Measurements from ENCODE around the gene DCST1.
"Not testable (repeated sequence)": the region's sequence is repeated elsewhere in the genome, so short reads cannot be mapped to it uniquely, and the experiment has no call there.

The DCST1 gene, protein sequence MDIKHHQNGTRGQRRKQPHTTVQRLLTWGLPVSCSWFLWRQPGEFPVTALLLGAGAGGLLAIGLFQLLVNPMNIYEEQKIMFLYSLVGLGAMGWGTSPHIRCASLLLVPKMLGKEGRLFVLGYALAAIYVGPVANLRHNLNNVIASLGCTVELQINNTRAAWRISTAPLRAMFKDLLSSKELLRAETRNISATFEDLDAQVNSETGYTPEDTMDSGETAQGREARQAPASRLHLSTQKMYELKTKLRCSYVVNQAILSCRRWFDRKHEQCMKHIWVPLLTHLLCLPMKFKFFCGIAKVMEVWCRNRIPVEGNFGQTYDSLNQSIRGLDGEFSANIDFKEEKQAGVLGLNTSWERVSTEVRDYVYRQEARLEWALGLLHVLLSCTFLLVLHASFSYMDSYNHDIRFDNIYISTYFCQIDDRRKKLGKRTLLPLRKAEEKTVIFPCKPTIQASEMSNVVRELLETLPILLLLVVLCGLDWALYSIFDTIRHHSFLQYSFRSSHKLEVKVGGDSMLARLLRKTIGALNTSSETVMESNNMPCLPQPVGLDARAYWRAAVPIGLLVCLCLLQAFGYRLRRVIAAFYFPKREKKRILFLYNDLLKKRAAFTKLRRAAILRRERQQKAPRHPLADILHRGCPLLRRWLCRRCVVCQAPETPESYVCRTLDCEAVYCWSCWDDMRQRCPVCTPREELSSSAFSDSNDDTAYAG

GRCh38 chr1:155033524-155033923, at the start of gene DCST1, which contains the start of gene DCST2:
DCST1 (plus strand) TSS chr1:155033824; CDS start chr1:155034037, 213 bp downstream.
DCST2 (minus strand) TSS chr1:155033781; CDS start chr1:155033701, 80 bp downstream.
- DNase-seq (ENCODE audit: low read depth, low spot score): no peak

GRCh38 chr1:154986736-154987135, 46.9 kb upstream of the DCST1 start:
- not testable (repeated sequence) for DNase-seq (ENCODE audit: low read depth, low spot score)

- no peak for DNase-seq (ENCODE audit: low read depth, low spot score)
These were observed 46.3 kb upstream of the DCST1 start for GRCh38 chr1:154987326-154987725.

- no peak for DNase-seq (ENCODE audit: low read depth, low spot score)
These were observed 45.3 kb upstream of the DCST1 start for GRCh38 chr1:154988058-154988954.

GRCh38 chr1:154989195-154989860, 44.3 kb upstream of the DCST1 start:
- DNase-seq (ENCODE audit: low read depth, low spot score): no peak

GRCh38 chr1:154990276-154990675, 43.3 kb upstream of the DCST1 start:
- no peak for DNase-seq (ENCODE audit: low read depth, low spot score)

DNA sequence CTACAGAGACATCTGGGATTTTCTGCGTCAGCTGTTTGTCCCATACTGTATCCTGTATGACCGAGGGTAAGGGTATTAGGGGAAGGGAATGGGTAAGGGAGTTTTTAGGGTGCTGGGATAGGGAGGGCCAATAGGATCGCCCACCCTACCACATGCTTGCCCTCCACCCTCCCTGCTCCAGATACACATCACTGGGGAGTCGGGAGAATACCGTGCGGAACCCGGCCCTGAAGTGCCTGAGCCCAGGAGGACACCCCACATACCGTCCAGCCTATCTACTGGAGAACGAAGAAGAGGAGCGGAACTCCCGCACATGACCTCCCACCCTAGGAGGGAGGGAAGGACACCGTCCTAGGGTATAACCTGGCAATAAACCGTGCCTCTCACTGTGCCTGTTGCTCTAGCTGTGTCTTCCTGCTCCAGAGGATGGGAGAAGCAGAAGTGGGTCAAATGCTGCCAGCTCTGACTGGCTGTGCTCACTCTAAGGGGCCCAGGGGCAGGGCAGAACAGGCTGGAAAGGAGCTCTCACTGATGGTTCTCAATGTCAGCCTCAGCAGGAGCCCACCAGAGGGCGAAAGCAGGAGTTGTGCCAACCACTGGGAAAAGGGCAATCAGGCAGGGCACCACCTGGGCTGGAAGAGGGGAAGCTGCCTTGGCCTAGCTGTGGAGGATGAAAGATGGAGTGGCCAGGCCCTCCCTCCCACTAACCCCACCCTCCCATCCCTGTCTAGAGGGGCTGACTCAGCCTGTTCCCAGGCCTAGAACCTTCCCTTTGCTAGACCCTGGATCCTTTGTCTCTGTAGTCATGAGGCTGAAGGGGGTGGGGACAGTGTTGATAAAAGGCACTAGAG, 40.7 kb upstream of the DCST1 start:
- DNase-seq (ENCODE audit: low read depth, low spot score): peak; percentile 62

DNA sequence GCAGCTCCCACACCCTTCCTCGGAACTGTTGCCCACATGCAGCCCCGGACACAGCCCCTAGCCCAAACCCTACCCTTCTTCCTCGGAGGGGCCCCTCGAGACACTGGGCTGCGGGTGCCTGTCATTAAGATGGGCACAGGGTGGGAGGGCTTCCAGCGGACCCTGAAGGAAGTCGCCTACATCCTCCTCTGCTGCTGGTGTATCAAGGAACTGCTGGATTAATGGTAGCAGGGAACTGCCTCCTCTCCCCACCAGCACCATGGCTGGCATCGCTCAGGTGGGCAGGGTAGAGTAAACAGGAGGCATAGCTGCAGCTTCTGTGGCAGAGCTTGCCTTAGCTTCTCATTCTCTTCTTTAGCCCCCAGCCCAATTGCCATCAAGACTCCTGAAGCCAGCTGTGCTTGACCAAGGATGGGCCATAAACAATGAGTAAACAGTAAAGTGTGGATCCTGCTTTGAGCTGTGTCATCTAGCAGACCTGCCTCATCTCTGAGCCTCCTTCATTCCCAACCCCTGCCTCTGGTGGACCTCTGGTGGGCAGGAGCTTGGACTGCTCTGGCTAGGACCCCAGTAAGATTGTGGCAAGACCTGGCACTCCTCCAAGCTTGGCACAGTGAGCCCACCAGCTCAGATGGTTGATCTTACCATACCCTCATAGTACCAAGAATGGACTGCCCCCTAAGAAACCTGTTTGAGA, 39.9 kb upstream of the DCST1 start, which contains the start of gene LENEP:
LENEP (plus strand) TSS at position 15 of the 697 bp plus-strand sequence; CDS start at position 37, 22 bp downstream.
- DNase-seq (ENCODE audit: low read depth, low spot score): no peak

- no peak for DNase-seq (ENCODE audit: low read depth, low spot score)
These were observed 39.4 kb upstream of the DCST1 start for GRCh38 chr1:154994269-154994587.

DNA sequence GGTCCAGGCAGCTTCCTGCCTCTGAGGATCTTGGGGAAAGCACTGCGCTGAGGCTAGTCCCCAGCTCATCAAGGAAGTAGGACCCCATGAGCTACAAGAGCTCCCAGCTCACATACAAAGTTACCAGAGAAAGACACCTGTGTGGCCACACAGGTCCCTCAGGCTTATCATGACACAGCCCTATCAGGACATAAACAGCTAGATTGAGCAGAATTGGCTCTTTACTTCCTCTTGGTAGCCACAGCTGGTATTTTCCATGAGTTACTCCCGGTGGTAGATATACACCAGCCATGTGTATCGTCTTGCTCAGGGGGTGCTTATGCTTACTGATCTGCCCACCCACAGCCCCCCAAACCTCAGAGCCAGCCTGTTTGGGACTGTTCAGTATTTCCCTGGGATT, 39.0 kb upstream of the DCST1 start:
- DNase-seq (ENCODE audit: low read depth, low spot score): no peak

DNA sequence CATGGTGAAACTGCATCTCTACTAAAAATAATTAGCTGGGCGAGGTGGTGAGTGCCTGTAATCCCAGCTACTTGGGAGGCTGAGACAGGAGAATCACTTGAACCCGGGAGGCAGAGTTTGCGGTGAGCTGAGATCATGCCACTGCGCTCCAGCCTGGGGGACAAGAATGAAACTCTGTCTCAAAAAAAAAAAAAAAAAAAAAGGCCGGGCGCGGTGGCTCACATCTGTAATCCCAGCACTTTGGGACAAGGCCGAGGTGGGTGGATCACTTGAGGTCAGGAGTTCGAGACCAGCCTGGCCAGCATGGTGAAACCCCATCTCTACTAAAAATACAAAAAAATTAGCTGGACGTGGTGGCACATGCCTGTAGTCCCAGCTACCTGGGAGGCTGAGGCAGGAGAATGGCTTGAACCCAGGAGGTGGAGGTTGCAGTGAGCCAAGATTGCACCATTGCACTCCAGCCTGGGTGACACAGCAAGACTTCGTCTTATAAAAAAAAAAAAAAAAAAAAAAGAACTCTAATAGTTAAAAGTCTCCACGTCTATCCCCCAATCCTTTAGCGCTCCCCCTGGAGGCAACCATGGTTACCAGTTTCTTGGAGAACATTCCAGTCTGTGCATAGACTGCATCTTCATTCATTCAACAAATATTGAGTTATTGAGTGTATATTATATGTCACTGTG, 38.2 kb upstream of the DCST1 start:
- peak; percentile 78 for DNase-seq (ENCODE audit: low read depth, low spot score)

GRCh38 chr1:154996966-154997701, 36.5 kb upstream of the DCST1 start:
- no peak for DNase-seq (ENCODE audit: low read depth, low spot score)

- no peak for DNase-seq (ENCODE audit: low read depth, low spot score)
These were observed 35.3 kb upstream of the DCST1 start for GRCh38 chr1:154998201-154998780.

- peak; percentile 85 for DNase-seq (ENCODE audit: low read depth, low spot score)
These were observed 34.6 kb upstream of the DCST1 start for GRCh38 chr1:154998818-154999570.

DNA sequence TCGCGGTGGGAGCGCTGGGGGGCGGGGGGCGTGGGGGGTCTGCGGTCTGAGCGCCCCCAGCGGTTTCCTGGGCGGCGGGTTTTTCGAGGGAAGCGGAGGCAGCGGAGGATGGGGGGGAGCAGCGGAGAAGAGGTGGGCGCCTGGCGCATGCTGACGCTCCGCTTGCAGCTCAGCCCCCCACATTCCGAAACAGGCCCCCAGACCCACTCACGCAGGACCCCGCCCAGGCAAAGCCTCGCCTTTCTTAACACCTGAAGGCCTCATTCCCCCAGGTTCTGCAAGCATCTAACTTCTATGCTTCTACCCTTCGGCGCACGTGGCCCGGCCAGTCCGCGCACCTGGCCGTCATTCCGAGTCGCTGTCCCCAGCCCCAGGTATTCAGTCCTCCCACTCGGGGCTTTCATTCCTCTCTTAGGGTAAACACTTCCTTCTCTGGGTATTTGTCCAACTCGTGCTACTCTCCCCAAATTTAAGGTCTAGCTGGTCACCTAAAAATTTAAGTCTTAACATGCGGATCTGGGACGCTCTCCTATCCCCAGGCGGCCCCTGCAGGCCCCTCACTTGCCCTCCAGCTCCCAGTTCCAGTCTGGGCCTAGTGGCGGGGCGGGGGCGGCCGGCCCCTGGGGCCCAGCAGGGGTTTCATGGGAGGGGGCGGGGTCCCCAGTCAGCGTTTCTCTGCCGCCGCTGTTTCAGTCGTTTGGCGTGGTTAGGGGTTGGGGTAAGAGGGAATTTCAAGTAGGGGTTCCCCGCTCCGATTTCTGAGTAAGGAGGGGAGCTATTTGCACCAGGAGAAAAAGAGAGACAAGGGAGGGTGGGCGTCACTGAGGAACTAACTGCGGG, 33.8 kb upstream of the DCST1 start:
- peak; percentile 42 for DNase-seq (ENCODE audit: low read depth, low spot score)

- DNase-seq (ENCODE audit: low read depth, low spot score): no peak
These were observed 33.3 kb upstream of the DCST1 start for GRCh38 chr1:155000411-155000725.

Measured in astrocyte of the hippocampus (primary cell).